Astrocyte (in vitro differentiated cells and primary cell): ENCODE data around the gene BAHCC1. TPM values are rescaled to one million over a fixed set of nuclear protein-coding genes. Genes with fewer than 3 reads are reported as not detected.
A peak's percentile ranks its signal among the peaks of the same experiment; 100 is the strongest.

ENCODE experiments used
- DNase-seq: peaks from one replicate; pipeline ENCODE4 v3.0.0-alpha.2; 2010; ENCODE audit warnings: low read depth
- FAIRE-seq: peaks from 2 replicates; lab custom pipeline; 2011; peaks lifted over from hg19 to GRCh38; lab: Jason Lieb, UNC
- H2AFZ ChIP-seq: 2 replicates; pipeline ENCODE4 v1.6.0; 2012; ENCODE audit warnings: low read depth, low read length, inconsistent platforms
- H3K27ac ChIP-seq: 2 replicates; pipeline ENCODE4 v1.5.1; 2011; ENCODE audit warnings: low read depth, low read length, inconsistent platforms
- H3K27me3 ChIP-seq: 2 replicates; pipeline ENCODE4 v1.6.0; 2011; ENCODE audit warnings: low read length, inconsistent platforms; ENCODE audit not compliant: insufficient read depth
- H3K36me3 ChIP-seq: 2 replicates; pipeline ENCODE4 v1.5.1; 2011; ENCODE audit warnings: low read length, inconsistent platforms; ENCODE audit not compliant: insufficient read depth
- H3K4me1 ChIP-seq: 2 replicates; pipeline ENCODE4 v1.5.1; 2011; ENCODE audit warnings: low read length, inconsistent platforms; ENCODE audit not compliant: insufficient read depth
- H3K4me2 ChIP-seq: 2 replicates; pipeline ENCODE4 v1.6.0; 2012; ENCODE audit warnings: low read length, inconsistent platforms
- H3K4me3 ChIP-seq: 2 replicates; pipeline ENCODE4 v1.5.1; 2011; ENCODE audit warnings: low read depth, mild to moderate bottlenecking, low read length, inconsistent platforms; ENCODE audit not compliant: insufficient read depth
- H3K79me2 ChIP-seq: 2 replicates; pipeline ENCODE4 v1.6.0; 2012; ENCODE audit warnings: mild to moderate bottlenecking, low read length, inconsistent platforms; ENCODE audit not compliant: insufficient read depth
- H3K9ac ChIP-seq: 2 replicates; pipeline ENCODE4 v1.6.0; 2012; ENCODE audit warnings: mild to moderate bottlenecking, low read length, inconsistent platforms
- H3K9me3 ChIP-seq: 2 replicates; pipeline ENCODE4 v1.5.1; 2012; ENCODE audit warnings: low read depth, mild to moderate bottlenecking, low read length, inconsistent platforms; ENCODE audit not compliant: insufficient read depth
- H4K20me1 ChIP-seq: 2 replicates; pipeline ENCODE4 v1.6.0; 2012; ENCODE audit warnings: low read length, inconsistent platforms; ENCODE audit not compliant: insufficient read depth
- H3K27ac Mint-ChIP-seq: one replicate; pipeline ENCODE4 v1.8.0; 2021; ENCODE audit warnings: mild to moderate bottlenecking, mixed read lengths; ENCODE audit not compliant: unreplicated experiment
- H3K27me3 Mint-ChIP-seq: one replicate; pipeline ENCODE4 v1.8.0; 2021; ENCODE audit warnings: low read depth, mixed read lengths; ENCODE audit not compliant: unreplicated experiment
- H3K36me3 Mint-ChIP-seq: one replicate; pipeline ENCODE4 v1.8.0; 2021; ENCODE audit warnings: low read depth, mixed read lengths; ENCODE audit not compliant: unreplicated experiment
- H3K4me1 Mint-ChIP-seq: one replicate; pipeline ENCODE4 v1.8.0; 2021; ENCODE audit warnings: low read depth, mixed read lengths; ENCODE audit not compliant: unreplicated experiment
- H3K4me3 Mint-ChIP-seq: one replicate; pipeline ENCODE4 v1.8.0; 2021; ENCODE audit warnings: mild to moderate bottlenecking, moderate library complexity, mixed read lengths; ENCODE audit not compliant: unreplicated experiment
- H3K9me3 Mint-ChIP-seq: one replicate; pipeline ENCODE4 v1.8.0; 2021; ENCODE audit warnings: mild to moderate bottlenecking, mixed read lengths; ENCODE audit not compliant: unreplicated experiment
- CTCF ChIP-seq: IDR thresholded peaks from 2 replicates; pipeline ENCODE4 v1.5.1; 2011; ENCODE audit warnings: low read depth, mild to moderate bottlenecking, inconsistent platforms, low read length, moderate library complexity; ENCODE audit not compliant: insufficient read depth
- EZH2 ChIP-seq: IDR thresholded peaks from 2 replicates; pipeline ENCODE4 v1.6.1; 2012; ENCODE audit warnings: mild to moderate bottlenecking, low read length, inconsistent platforms; ENCODE audit not compliant: insufficient read depth
- total RNA-seq: library from RNA; stranded (reverse); gene quantifications from 2 replicates; pipeline ENCODE4 v1.2.1, GENCODE V29; 2021

The BAHCC1 gene
- total RNA-seq, 1 donor from 2014 or later = 18.5 TPM

- Histone ChIP-seq H3K4me1 (peaks cover 12% of the 10 kb centered on the region), H3K4me2 (no peak overlapping the region), H3K27ac (no peak overlapping the region), H3K9ac (no peak overlapping the region), H3K9me3 (peaks cover 3% of the 10 kb centered on the region), H3K36me3 (no peaks in the 10 kb centered on the region), H3K4me3 (no peak overlapping the region), H3K79me2 (peaks cover 3% of the 10 kb centered on the region), H3K27me3 (no peaks in the 10 kb centered on the region), H4K20me1 (no peaks in the 10 kb centered on the region), H2AFZ (no peak overlapping the region)
- no peak for TF ChIP-seq EZH2
- FAIRE-seq (no peak), DNase-seq (no peak)
- H3K9me3 Mint-ChIP-seq = no peaks in the 10 kb centered on the region
- no peaks in the 10 kb centered on the region for H3K36me3 Mint-ChIP-seq
- peaks cover 14% of the 10 kb centered on the region for H3K4me1 Mint-ChIP-seq
- no peak overlapping the region for H3K4me3 Mint-ChIP-seq
- H3K27me3 Mint-ChIP-seq = peaks cover 11% of the 10 kb centered on the region
- H3K27ac Mint-ChIP-seq = no peak overlapping the region
Observed at GRCh38 chr17:81383504-81384421, 11.5 kb upstream of the BAHCC1 start.

- Histone ChIP-seq H3K36me3 (no peaks in the 10 kb centered on the region), H3K4me3 (no peak overlapping the region), H3K9me3 (peaks cover 3% of the 10 kb centered on the region), H3K27ac (no peak overlapping the region), H3K27me3 (no peaks in the 10 kb centered on the region), H3K4me2 (no peak overlapping the region), H2AFZ (no peak overlapping the region), H3K79me2 (peaks cover 3% of the 10 kb centered on the region), H4K20me1 (no peaks in the 10 kb centered on the region), H3K9ac (no peak overlapping the region), H3K4me1 (peaks cover 23% of the 10 kb centered on the region)
- Mint-ChIP-seq H3K4me3 (no peak overlapping the region), H3K36me3 (no peaks in the 10 kb centered on the region), H3K27ac (no peak overlapping the region), H3K4me1 (peaks cover 21% of the 10 kb centered on the region), H3K27me3 (peaks cover 11% of the 10 kb centered on the region), H3K9me3 (no peaks in the 10 kb centered on the region)
- no peak for FAIRE-seq
- TF ChIP-seq EZH2 = no peak
- TF ChIP-seq CTCF = no peak
- DNase-seq = no peak
Observed at GRCh38 chr17:81384929-81385319, 10.3 kb upstream of the BAHCC1 start.

GRCh38 chr17:81385320-81386111, 9.7 kb upstream of the BAHCC1 start:
- H3K4me2 ChIP-seq = no peak overlapping the region
- no peak overlapping the region for H3K9ac ChIP-seq
- H3K4me3 Mint-ChIP-seq = peak overlapping the region; percentile 57
- H3K27ac Mint-ChIP-seq = peak overlapping the region; percentile 62
- no peaks in the 10 kb centered on the region for H3K27me3 ChIP-seq
- H3K9me3 ChIP-seq = peaks cover 3% of the 10 kb centered on the region
- H3K4me1 ChIP-seq = peaks cover 25% of the 10 kb centered on the region
- no peaks in the 10 kb centered on the region for H3K36me3 Mint-ChIP-seq
- peaks cover 11% of the 10 kb centered on the region for H3K27me3 Mint-ChIP-seq
- H3K4me1 Mint-ChIP-seq = peaks cover 21% of the 10 kb centered on the region
- no peak overlapping the region for H3K27ac ChIP-seq
- H3K4me3 ChIP-seq = no peak overlapping the region
- FAIRE-seq (no peak), DNase-seq (no peak)
- H2AFZ ChIP-seq = no peak overlapping the region
- TF ChIP-seq CTCF = no peak
- TF ChIP-seq EZH2 = no peak
- no peaks in the 10 kb centered on the region for H3K9me3 Mint-ChIP-seq
- H3K36me3 ChIP-seq = no peaks in the 10 kb centered on the region
- peaks cover 7% of the 10 kb centered on the region for H3K79me2 ChIP-seq
- no peaks in the 10 kb centered on the region for H4K20me1 ChIP-seq
